Measurements from ENCODE around the gene DRD2.

Gene DRD2

GRCh38 chr11:113363996-113364641 lies 111.1 kb downstream of the DRD2 start:
- no peak for DNase-seq

- DNase-seq: no peak
Measured at GRCh38 chr11:113363406-113363805, 111.8 kb downstream of the DRD2 start.
